GM19023 (cell line): Measurements from ENCODE around the gene TMEM212.
"Not testable (repeated sequence)": the region's sequence is repeated elsewhere in the genome, so short reads cannot be mapped to it uniquely, and the experiment has no call there.

Experiments
- ATAC-seq: cut with Tn5 transposase; IDR thresholded peaks from one replicate; pipeline ENCODE4 v1.9.1; 2021; ENCODE audit warnings: mild to moderate bottlenecking, moderate library complexity; ENCODE audit not compliant: unreplicated experiment

Gene TMEM212

GRCh38 chr3:171883257-171883892 is 40.2 kb downstream of the TMEM212 start:
- ATAC-seq = no peak

- no peak for ATAC-seq
These were observed 40.7 kb downstream of the TMEM212 start for GRCh38 chr3:171883893-171884279.

- no peak for ATAC-seq
These were observed 45.3 kb downstream of the TMEM212 start for GRCh38 chr3:171888466-171888865.

GRCh38 chr3:171890398-171890797 is 47.2 kb downstream of the TMEM212 start:
- ATAC-seq = no peak

GRCh38 chr3:171892457-171892856 is 49.3 kb downstream of the TMEM212 start:
- no peak for ATAC-seq

- ATAC-seq = no peak
These were observed 52.1 kb downstream of the TMEM212 start for GRCh38 chr3:171895291-171895690.

GRCh38 chr3:171895900-171896299 is 52.8 kb downstream of the TMEM212 start:
- ATAC-seq = no peak

- ATAC-seq = no peak
These were observed 53.2 kb downstream of the TMEM212 start for GRCh38 chr3:171896316-171896715.

GRCh38 chr3:171898192-171898591 is 55.0 kb downstream of the TMEM212 start:
- no peak for ATAC-seq

- ATAC-seq = no peak
These were observed 57.3 kb downstream of the TMEM212 start for GRCh38 chr3:171900446-171900845.

GRCh38 chr3:171901615-171902312 is 58.6 kb downstream of the TMEM212 start:
- ATAC-seq = no peak

GRCh38 chr3:171904829-171905228 is 61.7 kb downstream of the TMEM212 start:
- ATAC-seq = no peak

GRCh38 chr3:171906503-171906902 is 63.4 kb downstream of the TMEM212 start:
- not testable (repeated sequence) for ATAC-seq

- no peak for ATAC-seq
These were observed 64.0 kb downstream of the TMEM212 start for GRCh38 chr3:171906951-171907676.

GRCh38 chr3:171907761-171908160 is 64.6 kb downstream of the TMEM212 start:
- no peak for ATAC-seq

GRCh38 chr3:171908731-171909130 is 65.6 kb downstream of the TMEM212 start:
- ATAC-seq = no peak
